ENCODE measurements around the gene CPA1.

DNA sequence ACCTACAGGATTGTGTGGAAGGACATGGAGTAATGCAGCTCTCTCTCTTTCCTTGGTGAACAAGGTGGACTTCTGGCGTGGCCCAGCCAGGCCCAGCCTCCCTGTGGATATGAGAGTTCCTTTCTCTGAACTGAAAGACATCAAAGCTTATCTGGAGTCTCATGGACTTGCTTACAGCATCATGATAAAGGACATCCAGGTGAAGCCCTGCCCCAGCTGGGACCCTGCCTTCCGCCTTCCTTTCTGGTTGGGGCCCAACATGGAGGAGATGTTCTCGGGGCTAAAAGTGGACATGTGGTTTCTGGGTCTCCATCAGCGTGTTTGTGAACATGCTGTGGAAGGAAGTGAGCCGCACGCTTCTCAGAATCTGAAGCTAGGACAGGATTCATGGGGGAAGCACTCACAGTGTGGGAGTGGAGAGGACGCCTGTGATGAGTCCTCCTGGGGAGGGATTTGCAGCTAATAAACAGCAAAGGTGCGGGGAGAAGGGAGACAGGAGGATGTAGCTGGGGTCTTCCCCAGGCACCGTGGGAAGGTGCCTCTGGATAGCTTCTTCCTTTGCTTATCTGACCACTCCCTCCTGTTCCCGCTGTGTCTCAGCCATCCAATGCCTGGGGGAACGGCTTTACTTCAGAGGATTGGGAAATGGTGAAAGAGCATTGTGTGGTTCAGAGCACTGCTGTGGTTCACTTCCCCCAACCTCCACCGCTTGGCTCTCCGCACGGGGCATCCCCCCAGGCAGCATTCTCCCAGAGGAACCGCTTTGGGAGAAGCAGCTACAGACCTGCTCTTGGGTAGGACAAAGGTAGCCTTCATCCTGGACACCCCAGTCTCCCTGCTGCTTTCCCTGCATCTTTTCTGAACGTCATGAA lies 30.1 kb upstream of the CPA1 start:
- no peak for TF ChIP-seq TRIM28 (IDR thresholded peaks at IDR 0.05)
- no peak for TF ChIP-seq MBD1 (CRISPR knock-in tag; IDR thresholded peaks at IDR 0.05)
- TF ChIP-seq EHMT2 (IDR thresholded peaks at IDR 0.05) = no peak
- TF ChIP-seq, protein P1, sequence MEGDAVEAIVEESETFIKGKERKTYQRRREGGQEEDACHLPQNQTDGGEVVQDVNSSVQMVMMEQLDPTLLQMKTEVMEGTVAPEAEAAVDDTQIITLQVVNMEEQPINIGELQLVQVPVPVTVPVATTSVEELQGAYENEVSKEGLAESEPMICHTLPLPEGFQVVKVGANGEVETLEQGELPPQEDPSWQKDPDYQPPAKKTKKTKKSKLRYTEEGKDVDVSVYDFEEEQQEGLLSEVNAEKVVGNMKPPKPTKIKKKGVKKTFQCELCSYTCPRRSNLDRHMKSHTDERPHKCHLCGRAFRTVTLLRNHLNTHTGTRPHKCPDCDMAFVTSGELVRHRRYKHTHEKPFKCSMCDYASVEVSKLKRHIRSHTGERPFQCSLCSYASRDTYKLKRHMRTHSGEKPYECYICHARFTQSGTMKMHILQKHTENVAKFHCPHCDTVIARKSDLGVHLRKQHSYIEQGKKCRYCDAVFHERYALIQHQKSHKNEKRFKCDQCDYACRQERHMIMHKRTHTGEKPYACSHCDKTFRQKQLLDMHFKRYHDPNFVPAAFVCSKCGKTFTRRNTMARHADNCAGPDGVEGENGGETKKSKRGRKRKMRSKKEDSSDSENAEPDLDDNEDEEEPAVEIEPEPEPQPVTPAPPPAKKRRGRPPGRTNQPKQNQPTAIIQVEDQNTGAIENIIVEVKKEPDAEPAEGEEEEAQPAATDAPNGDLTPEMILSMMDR (IDR thresholded peaks at IDR 0.05 in 2 of 3, conservative IDR thresholded peaks at IDR 0.05 in 1 of 3; ENCODE audit: insufficient read depth in 2 of 3, low read depth in 1 of 3, low read length in 3 of 3) = no peak
- TF ChIP-seq RERE (CRISPR knock-in tag; IDR thresholded peaks at IDR 0.05; ENCODE audit: borderline replicate concordance) = no peak
- no peak for TF ChIP-seq CREB1 (IDR thresholded peaks at IDR 0.05)
- TF ChIP-seq CREB1 (CRISPR knock-in tag; IDR thresholded peaks at IDR 0.05) = no peak
- TF ChIP-seq POLR2A (conservative IDR thresholded peaks at IDR 0.05) = no peak
- no peak for TF ChIP-seq TAF7 (tag; IDR thresholded peaks at IDR 0.05)
- no peak for TF ChIP-seq HBP1 (CRISPR knock-in tag; IDR thresholded peaks at IDR 0.05)

Data from K562 (cell line).